Umbilical cord (tissue), 2 donors: Measurements from ENCODE around the gene U2AF2. TPM values are rescaled to one million over a fixed set of nuclear protein-coding genes. Genes with fewer than 3 reads are reported as not detected.

Experiments
- DNase-seq: peaks from one replicate; pipeline ENCODE4 v3.0.0-alpha.2; 2015; ENCODE audit warnings: low spot score
- total RNA-seq: library from RNA; depleted of rRNA; stranded (reverse); fragments of >200 nt; gene quantifications from one replicate; pipeline ENCODE4 v1.2.3, GENCODE V29; 2014; ENCODE audit warnings: low replicate concordance; ENCODE audit not compliant: insufficient read depth

U2AF2 gene
- 40.7 TPM for total RNA-seq

- DNase-seq: peak; percentile 83
Observed at GRCh38 chr19:55654868-55655647, at the start of gene U2AF2. Gene U2AF2, plus strand, starts transcription at chr19:55655035. Its CDS starts 70 bp downstream, at chr19:55655105.

GRCh38 chr19:55605207-55605636 lies 49.6 kb upstream of the U2AF2 start:
- peak; percentile 99 for DNase-seq

- DNase-seq: peak; percentile 88
Observed at GRCh38 chr19:55605637-55606470, 49.0 kb upstream of the U2AF2 start, which contains the start of gene ZNF865. Gene ZNF865, plus strand, starts transcription at chr19:55605647. Its CDS starts 7,972 bp downstream, at chr19:55613619.

DNA sequence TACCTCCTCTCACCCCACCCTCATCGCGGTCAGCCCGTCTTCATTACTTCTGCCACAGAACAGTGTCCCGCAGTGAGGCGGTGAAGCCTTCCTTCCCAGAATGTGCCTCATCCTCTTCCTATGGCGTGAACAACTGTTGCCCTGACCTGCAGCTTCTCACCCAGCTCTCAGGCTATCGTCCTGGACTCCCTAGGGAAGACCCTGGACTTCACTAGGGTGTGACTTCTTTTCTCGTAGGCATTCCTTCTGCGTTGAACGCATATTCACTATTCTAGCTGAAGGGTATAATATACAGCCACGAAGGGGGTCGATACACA lies 48.4 kb upstream of the U2AF2 start:
- DNase-seq: no peak

DNA sequence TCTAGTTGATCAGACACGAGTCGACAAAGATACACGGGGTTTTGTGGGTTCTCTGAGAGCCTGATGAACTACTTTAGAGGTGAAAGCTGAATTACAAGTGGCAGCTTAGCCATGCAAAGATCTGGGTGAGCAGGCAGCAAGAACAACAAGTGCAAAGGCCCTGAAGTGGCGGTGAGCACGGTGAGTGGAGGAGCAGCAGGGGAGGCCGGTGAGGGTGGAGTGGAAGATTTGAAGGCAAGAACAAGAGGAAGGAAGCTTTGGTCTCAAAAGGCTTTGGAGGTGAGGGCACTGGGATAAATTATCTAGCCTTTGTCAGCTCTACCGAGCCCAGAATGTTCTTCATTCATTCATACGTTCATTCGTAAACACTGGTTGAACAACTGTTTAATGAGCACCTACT lies 48.0 kb upstream of the U2AF2 start:
- no peak for DNase-seq

DNA sequence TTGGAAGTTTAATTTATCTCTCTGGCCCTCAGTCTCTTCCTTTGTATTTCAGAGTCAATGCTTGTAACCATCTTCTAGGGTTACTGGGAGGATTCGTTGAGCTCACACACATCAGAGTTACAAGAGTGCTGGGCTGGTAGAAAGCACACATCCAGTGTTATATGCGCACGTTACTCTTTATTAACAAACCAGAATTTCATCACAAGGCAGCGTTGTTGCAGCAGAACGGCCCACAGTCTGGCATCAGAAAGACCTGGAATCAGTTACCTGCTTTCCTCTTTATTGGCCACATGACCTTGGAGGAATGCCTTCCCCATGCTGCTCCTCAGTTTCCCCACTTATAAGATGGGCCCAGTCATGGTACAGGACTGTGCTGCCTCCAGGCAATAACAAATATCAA lies 45.5 kb upstream of the U2AF2 start:
- DNase-seq: no peak

DNA sequence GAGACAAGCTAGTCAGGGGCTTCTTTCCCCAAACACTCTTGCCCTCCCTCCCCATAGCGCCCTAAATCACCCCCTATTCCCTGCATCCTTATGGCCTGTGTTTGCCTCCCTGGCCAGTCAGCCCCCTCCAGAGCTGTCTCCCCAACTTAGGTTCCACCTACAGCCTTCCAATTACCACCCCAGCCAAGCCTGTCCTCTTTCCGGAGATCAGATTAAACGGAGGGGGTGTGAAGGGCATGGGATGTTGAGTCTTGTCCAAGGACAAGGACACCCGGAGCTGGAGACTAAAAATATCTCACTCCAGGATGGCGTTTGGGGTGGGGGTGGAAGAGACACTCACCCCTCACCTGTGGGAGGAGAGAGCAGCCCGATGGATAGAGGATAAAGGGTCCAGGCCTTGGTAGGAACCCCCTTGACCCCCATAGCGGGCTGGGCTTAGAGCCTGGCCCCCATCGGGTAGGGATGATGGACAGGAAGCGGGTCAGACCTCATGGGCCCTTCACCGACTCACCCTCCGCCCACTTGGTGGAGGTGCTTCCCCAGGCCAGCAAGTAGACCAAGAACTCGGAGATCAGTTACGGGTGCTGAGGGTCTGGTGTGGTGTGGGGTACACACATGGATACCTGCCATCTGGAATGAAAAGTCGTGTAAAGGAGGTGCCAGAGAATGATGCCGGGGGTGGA lies 43.4 kb upstream of the U2AF2 start:
- DNase-seq: no peak

- DNase-seq: no peak
Observed at GRCh38 chr19:55611983-55612645, 42.7 kb upstream of the U2AF2 start.

GRCh38 chr19:55613396-55613795 lies 41.4 kb upstream of the U2AF2 start:
- no peak for DNase-seq

- no peak for DNase-seq
Observed at GRCh38 chr19:55613930-55614710, 40.7 kb upstream of the U2AF2 start.

- no peak for DNase-seq
Observed at GRCh38 chr19:55614711-55615542, 39.9 kb upstream of the U2AF2 start.

DNA sequence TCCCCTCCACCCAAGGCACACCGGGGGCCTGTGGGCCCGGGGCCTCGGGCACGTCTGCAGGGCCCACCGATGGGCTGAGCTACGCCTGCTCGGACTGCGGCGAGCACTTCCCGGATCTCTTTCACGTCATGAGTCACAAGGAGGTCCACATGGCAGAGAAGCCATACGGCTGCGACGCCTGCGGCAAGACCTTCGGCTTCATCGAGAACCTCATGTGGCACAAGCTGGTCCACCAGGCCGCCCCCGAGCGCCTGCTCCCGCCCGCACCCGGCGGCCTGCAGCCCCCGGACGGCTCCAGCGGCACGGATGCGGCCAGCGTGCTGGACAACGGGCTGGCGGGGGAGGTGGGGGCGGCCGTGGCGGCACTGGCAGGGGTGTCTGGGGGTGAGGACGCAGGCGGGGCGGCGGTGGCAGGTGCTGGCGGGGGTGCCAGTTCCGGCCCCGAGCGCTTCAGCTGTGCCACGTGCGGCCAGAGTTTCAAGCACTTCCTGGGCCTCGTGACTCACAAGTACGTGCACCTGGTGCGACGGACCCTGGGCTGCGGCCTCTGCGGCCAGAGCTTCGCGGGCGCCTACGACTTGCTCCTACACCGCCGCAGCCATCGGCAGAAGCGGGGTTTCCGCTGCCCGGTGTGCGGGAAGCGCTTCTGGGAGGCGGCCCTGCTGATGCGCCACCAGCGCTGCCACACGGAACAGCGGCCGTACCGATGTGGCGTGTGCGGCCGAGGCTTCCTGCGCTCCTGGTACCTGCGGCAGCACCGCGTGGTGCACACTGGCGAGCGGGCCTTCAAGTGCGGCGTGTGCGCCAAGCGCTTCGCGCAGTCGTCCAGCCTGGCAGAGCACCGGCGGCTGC lies 39.1 kb upstream of the U2AF2 start:
- DNase-seq: no peak

- no peak for DNase-seq
Observed at GRCh38 chr19:55616395-55616875, 38.4 kb upstream of the U2AF2 start.

- no peak for DNase-seq
Observed at GRCh38 chr19:55617426-55617825, 37.4 kb upstream of the U2AF2 start.

GRCh38 chr19:55618426-55618825 lies 36.4 kb upstream of the U2AF2 start:
- DNase-seq: no peak

DNA sequence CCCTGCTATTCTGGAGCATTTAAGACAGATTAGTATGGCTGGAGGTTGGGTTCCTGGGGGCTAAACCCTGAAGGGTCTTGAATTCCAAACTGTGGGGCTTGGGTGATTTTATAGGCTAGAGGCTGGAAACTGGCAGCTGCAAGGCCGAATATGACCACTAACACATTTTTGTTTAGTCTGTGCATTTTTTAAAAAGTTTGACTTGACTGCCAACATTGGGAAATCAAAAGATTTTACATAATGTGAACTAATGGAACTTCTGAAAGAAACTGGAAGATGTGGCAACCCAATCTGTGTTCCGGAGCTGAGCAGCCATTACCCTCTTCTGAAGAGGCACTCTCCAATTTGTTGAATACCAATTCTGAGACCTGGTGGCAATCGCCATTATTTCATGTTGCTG lies 35.5 kb upstream of the U2AF2 start:
- DNase-seq: no peak

DNA sequence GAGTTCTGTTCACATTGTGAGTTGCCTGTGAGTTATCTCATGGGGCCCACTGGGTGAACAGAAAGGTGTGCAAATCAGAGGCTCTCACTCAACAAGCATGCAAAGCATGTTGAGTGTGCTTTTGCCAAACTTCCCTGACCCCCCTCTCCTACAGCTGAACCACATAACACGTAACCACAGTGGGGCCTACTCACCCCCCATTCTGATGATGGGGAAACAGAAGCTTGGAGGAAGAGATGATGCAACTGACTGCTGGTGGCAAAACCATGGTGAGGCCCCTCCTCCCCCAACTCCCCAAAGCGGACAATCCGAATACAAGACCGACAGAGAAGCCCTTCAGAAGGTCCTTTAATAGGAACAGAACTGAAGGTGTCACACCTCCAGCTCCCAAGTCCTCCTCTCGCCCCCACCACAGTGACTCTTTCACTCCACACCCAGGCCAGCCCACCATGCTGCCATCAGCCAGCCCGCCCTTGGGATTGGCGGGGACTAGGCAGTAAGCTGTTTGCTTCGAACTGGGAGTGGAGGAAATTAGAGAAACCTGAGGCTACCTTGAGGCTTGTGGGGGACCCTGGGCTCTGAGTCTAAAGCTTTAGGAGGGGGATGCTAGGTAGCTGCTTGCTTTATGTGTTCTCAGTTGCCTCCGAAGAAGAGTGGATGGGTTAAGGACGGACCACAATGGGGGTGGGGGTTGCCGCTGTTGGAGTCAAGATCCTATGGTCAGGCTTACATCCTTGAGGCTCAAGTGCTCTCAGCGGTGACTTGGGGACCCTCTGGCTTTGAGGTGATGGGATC lies 34.2 kb upstream of the U2AF2 start:
- no peak for DNase-seq

- DNase-seq: no peak
Observed at GRCh38 chr19:55621205-55621672, 33.6 kb upstream of the U2AF2 start.
